Astrocyte (in vitro differentiated cells and primary cell): ENCODE results near the gene PVALEF. TPM values are rescaled to one million over a fixed set of nuclear protein-coding genes. Genes with fewer than 3 reads are reported as not detected.

ENCODE experiments used
- DNase-seq: peaks from one replicate; pipeline ENCODE4 v3.0.0-alpha.2; 2010; ENCODE audit warnings: low read depth
- FAIRE-seq: peaks from 2 replicates; lab custom pipeline; 2011; peaks lifted over from hg19 to GRCh38; lab: Jason Lieb, UNC
- H2AFZ ChIP-seq: 2 replicates; pipeline ENCODE4 v1.6.0; 2012; ENCODE audit warnings: low read depth, low read length, inconsistent platforms
- H3K27ac ChIP-seq: 2 replicates; pipeline ENCODE4 v1.5.1; 2011; ENCODE audit warnings: low read depth, low read length, inconsistent platforms
- H3K27me3 ChIP-seq: 2 replicates; pipeline ENCODE4 v1.6.0; 2011; ENCODE audit warnings: low read length, inconsistent platforms; ENCODE audit not compliant: insufficient read depth
- H3K36me3 ChIP-seq: 2 replicates; pipeline ENCODE4 v1.5.1; 2011; ENCODE audit warnings: low read length, inconsistent platforms; ENCODE audit not compliant: insufficient read depth
- H3K4me1 ChIP-seq: 2 replicates; pipeline ENCODE4 v1.5.1; 2011; ENCODE audit warnings: low read length, inconsistent platforms; ENCODE audit not compliant: insufficient read depth
- H3K4me2 ChIP-seq: 2 replicates; pipeline ENCODE4 v1.6.0; 2012; ENCODE audit warnings: low read length, inconsistent platforms
- H3K4me3 ChIP-seq: 2 replicates; pipeline ENCODE4 v1.5.1; 2011; ENCODE audit warnings: low read depth, mild to moderate bottlenecking, low read length, inconsistent platforms; ENCODE audit not compliant: insufficient read depth
- H3K79me2 ChIP-seq: 2 replicates; pipeline ENCODE4 v1.6.0; 2012; ENCODE audit warnings: mild to moderate bottlenecking, low read length, inconsistent platforms; ENCODE audit not compliant: insufficient read depth
- H3K9ac ChIP-seq: 2 replicates; pipeline ENCODE4 v1.6.0; 2012; ENCODE audit warnings: mild to moderate bottlenecking, low read length, inconsistent platforms
- H3K9me3 ChIP-seq: 2 replicates; pipeline ENCODE4 v1.5.1; 2012; ENCODE audit warnings: low read depth, mild to moderate bottlenecking, low read length, inconsistent platforms; ENCODE audit not compliant: insufficient read depth
- H4K20me1 ChIP-seq: 2 replicates; pipeline ENCODE4 v1.6.0; 2012; ENCODE audit warnings: low read length, inconsistent platforms; ENCODE audit not compliant: insufficient read depth
- H3K27ac Mint-ChIP-seq: one replicate; pipeline ENCODE4 v1.8.0; 2021; ENCODE audit warnings: mild to moderate bottlenecking, mixed read lengths; ENCODE audit not compliant: unreplicated experiment
- H3K27me3 Mint-ChIP-seq: one replicate; pipeline ENCODE4 v1.8.0; 2021; ENCODE audit warnings: low read depth, mixed read lengths; ENCODE audit not compliant: unreplicated experiment
- H3K36me3 Mint-ChIP-seq: one replicate; pipeline ENCODE4 v1.8.0; 2021; ENCODE audit warnings: low read depth, mixed read lengths; ENCODE audit not compliant: unreplicated experiment
- H3K4me1 Mint-ChIP-seq: one replicate; pipeline ENCODE4 v1.8.0; 2021; ENCODE audit warnings: low read depth, mixed read lengths; ENCODE audit not compliant: unreplicated experiment
- H3K4me3 Mint-ChIP-seq: one replicate; pipeline ENCODE4 v1.8.0; 2021; ENCODE audit warnings: mild to moderate bottlenecking, moderate library complexity, mixed read lengths; ENCODE audit not compliant: unreplicated experiment
- H3K9me3 Mint-ChIP-seq: one replicate; pipeline ENCODE4 v1.8.0; 2021; ENCODE audit warnings: mild to moderate bottlenecking, mixed read lengths; ENCODE audit not compliant: unreplicated experiment
- EZH2 ChIP-seq: IDR thresholded peaks from 2 replicates; pipeline ENCODE4 v1.6.1; 2012; ENCODE audit warnings: mild to moderate bottlenecking, low read length, inconsistent platforms; ENCODE audit not compliant: insufficient read depth
- total RNA-seq: library from RNA; stranded (reverse); gene quantifications from 2 replicates; pipeline ENCODE4 v1.2.1, GENCODE V29; 2021
- TF ChIP-seq, protein P1 (sequence below): IDR thresholded peaks from 2 replicates; pipeline ENCODE4 v1.5.1; 2011; ENCODE audit warnings: low read depth, mild to moderate bottlenecking, inconsistent platforms, low read length, moderate library complexity; ENCODE audit not compliant: insufficient read depth

Gene PVALEF
- total RNA-seq, 1 donor from 2014 or later, result not detected

DNA sequence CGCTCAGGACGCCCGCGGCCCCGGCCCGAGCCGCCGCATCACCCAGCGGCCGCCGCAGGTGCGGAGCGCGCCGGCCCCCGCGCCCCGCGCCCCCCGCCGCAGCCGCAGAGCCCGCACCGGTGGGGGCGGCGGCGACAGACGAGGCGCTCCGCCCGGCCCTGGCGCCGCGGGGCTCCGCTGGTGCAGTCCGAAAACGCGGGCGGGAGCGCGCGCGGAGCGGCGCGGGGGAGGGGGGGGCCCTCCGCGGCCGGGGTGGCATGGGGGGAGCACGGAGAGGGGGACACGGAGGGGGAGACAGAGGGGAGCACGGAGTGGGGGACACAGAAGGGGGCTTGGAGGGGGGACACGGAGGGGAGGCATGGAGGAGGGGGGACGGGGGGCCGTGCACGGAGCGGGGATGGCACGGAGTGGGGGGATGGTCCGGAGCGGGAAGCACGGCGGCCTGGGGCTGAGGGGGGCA is 756 bp downstream of the PVALEF start, which contains the start of gene AATK:
Gene AATK, minus strand, starts transcription at position 189 of the 460 bp plus-strand sequence. CDS start 229 bp downstream, outside the sequence.
- TF ChIP-seq, protein P1, sequence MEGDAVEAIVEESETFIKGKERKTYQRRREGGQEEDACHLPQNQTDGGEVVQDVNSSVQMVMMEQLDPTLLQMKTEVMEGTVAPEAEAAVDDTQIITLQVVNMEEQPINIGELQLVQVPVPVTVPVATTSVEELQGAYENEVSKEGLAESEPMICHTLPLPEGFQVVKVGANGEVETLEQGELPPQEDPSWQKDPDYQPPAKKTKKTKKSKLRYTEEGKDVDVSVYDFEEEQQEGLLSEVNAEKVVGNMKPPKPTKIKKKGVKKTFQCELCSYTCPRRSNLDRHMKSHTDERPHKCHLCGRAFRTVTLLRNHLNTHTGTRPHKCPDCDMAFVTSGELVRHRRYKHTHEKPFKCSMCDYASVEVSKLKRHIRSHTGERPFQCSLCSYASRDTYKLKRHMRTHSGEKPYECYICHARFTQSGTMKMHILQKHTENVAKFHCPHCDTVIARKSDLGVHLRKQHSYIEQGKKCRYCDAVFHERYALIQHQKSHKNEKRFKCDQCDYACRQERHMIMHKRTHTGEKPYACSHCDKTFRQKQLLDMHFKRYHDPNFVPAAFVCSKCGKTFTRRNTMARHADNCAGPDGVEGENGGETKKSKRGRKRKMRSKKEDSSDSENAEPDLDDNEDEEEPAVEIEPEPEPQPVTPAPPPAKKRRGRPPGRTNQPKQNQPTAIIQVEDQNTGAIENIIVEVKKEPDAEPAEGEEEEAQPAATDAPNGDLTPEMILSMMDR, result no peak
- Histone ChIP-seq H3K36me3 (no peaks in the 10 kb centered on the region), H3K4me1 (no peaks in the 10 kb centered on the region), H3K27ac (no peak within 1 kb of the TSS), H4K20me1 (no peaks in the 10 kb centered on the region), H3K9me3 (no peaks in the 10 kb centered on the region), H3K4me2 (peak within 1 kb of the TSS; percentile 66), H3K4me3 (no peak within 1 kb of the TSS), H3K79me2 (no peaks in the 10 kb centered on the region), H2AFZ (peak within 1 kb of the TSS; percentile 18), H3K27me3 (peaks cover 5% of the 10 kb centered on the region), H3K9ac (no peak within 1 kb of the TSS)
- H3K4me3 Mint-ChIP-seq, result no peak within 1 kb of the TSS
- no peaks in the 10 kb centered on the region for H3K4me1 Mint-ChIP-seq
- no peaks in the 10 kb centered on the region for H3K36me3 Mint-ChIP-seq
- FAIRE-seq (no peak), DNase-seq (no peak)
- peaks cover 19% of the 10 kb centered on the region for H3K27me3 Mint-ChIP-seq
- no peak within 1 kb of the TSS for H3K27ac Mint-ChIP-seq
- H3K9me3 Mint-ChIP-seq, result no peaks in the 10 kb centered on the region

DNA sequence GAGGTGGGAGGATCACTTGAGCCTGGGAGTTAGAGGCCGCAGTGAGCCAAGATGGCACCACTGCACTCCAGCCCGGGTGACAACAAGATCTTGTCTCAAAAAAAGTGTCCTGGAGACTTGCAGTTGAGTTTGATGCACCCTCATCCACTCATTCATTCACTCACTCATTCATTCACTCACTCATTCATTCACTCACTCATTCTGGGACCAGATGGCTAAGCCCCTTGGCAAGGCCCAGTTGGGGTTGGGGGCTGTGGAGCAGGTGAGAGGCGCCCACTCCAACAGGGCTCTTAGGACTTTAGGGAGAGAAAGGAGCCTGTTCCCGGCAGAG is 1.9 kb downstream of the PVALEF start:
- no peak overlapping the region for H3K27ac Mint-ChIP-seq
- H3K36me3 Mint-ChIP-seq, result no peaks in the 10 kb centered on the region
- no peak for TF ChIP-seq EZH2
- TF ChIP-seq, protein P1, result no peak
- Histone ChIP-seq H2AFZ (no peak overlapping the region), H3K4me1 (no peaks in the 10 kb centered on the region), H3K9ac (no peak overlapping the region), H3K4me3 (no peak overlapping the region), H4K20me1 (no peaks in the 10 kb centered on the region), H3K9me3 (no peaks in the 10 kb centered on the region), H3K4me2 (no peak overlapping the region), H3K36me3 (no peaks in the 10 kb centered on the region), H3K27me3 (peaks cover 5% of the 10 kb centered on the region), H3K79me2 (no peaks in the 10 kb centered on the region), H3K27ac (no peak overlapping the region)
- H3K4me3 Mint-ChIP-seq, result peak overlapping the region; percentile 31
- no peaks in the 10 kb centered on the region for H3K4me1 Mint-ChIP-seq
- H3K27me3 Mint-ChIP-seq, result peaks cover 17% of the 10 kb centered on the region
- H3K9me3 Mint-ChIP-seq, result no peaks in the 10 kb centered on the region
- FAIRE-seq, result no peak
- DNase-seq, result no peak

DNA sequence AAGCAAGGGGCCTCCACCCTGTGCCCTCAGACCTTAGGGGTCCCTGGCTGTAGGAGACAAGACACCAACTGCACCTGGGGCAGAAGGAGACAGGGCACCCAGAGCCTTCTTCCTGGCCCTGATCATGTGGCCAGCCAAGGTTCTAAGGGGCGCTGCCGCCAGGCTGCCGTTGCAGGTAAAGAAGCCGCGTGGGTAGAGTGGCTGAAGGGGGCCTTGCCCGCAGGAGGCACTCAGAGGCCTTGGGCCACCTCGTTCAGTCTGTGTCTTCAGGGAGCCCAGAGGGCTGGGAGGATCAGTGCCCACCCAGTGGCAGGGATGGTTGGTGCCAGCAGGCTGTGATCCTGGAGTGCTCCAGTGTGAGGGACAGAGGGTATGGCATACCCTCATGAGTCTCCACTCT is 2.3 kb downstream of the PVALEF start:
- TF ChIP-seq EZH2, result no peak
- TF ChIP-seq, protein P1, result no peak
- Histone ChIP-seq H3K9ac (no peak overlapping the region), H3K36me3 (no peaks in the 10 kb centered on the region), H2AFZ (no peak overlapping the region), H3K27ac (no peak overlapping the region), H3K27me3 (peaks cover 5% of the 10 kb centered on the region), H3K4me2 (no peak overlapping the region), H3K79me2 (no peaks in the 10 kb centered on the region), H4K20me1 (no peaks in the 10 kb centered on the region), H3K9me3 (no peaks in the 10 kb centered on the region), H3K4me1 (no peaks in the 10 kb centered on the region), H3K4me3 (no peak overlapping the region)
- no peak for FAIRE-seq
- Mint-ChIP-seq H3K27me3 (peaks cover 17% of the 10 kb centered on the region), H3K9me3 (no peaks in the 10 kb centered on the region), H3K27ac (no peak overlapping the region), H3K4me1 (no peaks in the 10 kb centered on the region), H3K4me3 (peak overlapping the region; percentile 50), H3K36me3 (no peaks in the 10 kb centered on the region)
- no peak for DNase-seq
